ENCODE measurements around the gene CXCR6.
"Not testable (repeated sequence)": the region's sequence is repeated elsewhere in the genome, so short reads cannot be mapped to it uniquely, and the experiment has no call there.

CXCR6 gene

GRCh38 chr3:45985532-45986302 is 42.5 kb downstream of the CXCR6 start:
- in situ Hi-C loops (cut with HindIII; ENCODE audit: low sequenced_read_pairs), result no loop called here

- in situ Hi-C loops (cut with HindIII; ENCODE audit: low sequenced_read_pairs), result no loop called here
These were observed 43.2 kb downstream of the CXCR6 start for GRCh38 chr3:45986303-45986982.

DNA sequence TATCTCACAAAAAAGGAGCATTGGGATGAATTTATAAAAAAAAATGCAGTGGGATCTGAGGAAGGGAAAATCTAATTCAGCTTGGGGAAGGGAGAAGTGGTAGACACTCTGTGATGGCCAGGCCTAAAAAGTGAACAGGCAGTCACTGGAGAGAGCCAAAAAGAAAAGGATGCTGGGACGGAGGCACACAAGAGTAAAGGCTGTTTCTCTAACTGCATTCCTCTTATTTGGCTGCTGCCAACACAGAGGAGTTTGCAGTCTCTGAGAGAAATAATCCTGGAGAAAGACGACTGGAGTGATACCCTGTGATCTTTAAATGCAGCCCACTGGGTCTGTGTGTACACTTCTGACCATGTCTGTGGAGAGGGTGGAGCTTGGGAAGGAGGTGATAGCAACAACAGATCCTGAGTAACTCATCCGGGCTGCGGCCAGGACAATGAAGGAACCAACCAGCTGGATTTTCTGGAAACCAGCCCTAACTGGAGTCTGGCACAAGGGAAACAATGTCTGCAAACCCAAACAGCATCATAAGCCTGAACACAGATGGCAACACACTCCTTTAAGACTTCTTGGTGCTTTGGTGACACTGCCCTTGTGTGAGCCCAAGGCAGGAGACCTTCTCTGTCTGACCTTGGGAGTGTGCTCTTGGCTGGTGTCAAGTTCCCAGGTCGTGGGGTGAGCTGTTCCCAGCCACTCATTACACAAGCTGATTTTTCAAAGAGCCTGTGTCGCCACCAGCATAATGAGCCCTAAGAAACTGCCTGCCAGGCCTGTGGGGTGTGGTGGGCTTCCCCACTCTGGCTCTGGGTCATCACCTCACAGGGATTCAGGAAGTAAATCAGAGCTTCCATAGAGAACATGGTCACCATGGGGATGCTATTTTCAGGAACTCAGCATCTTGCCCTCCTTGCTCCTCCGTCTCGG is 44.4 kb downstream of the CXCR6 start:
- in situ Hi-C loops (cut with HindIII; ENCODE audit: low sequenced_read_pairs), result no loop called here

DNA sequence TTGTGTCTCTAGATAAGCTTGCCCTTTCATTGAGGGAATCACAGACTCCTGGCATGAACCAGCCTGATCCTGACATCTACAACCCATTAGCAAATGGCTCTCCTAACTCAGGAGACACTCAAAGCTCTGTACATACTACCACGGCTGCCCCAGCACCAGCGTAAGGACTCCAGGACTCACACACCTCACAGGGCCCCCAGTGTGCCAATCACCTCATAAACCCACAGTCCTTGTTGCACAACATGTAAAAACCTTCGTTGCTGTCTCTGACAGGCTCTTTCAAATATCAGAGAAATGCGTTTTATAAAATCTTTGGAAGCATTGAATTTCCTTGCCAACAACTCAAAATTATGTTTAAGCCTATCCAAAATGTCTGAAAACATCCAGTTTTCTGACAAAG is 45.1 kb downstream of the CXCR6 start:
- in situ Hi-C loops (cut with HindIII; ENCODE audit: low sequenced_read_pairs), result no loop called here

- in situ Hi-C loops (cut with HindIII; ENCODE audit: low sequenced_read_pairs), result no loop called here
These were observed 45.5 kb downstream of the CXCR6 start for GRCh38 chr3:45988804-45989203.

DNA sequence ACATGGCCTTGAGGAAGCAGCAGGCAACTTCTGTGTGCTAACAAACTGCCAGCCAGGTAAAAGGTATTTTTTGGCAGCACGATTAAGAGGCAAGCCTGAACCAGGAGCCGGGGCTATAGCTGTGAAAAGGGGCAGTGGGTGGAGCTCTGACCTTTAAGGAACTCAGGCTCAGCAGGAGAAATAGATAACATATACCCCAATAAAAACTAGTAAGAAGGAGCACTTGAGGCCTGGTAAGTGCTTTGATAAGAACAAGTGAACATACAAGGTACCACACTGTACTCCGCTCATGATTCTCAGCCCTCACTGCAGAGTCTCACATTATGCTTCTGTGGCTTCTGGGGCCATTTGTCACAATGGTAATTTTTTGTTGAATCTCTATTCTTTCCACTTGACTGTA is 46.9 kb downstream of the CXCR6 start:
- in situ Hi-C loops (cut with HindIII; ENCODE audit: low sequenced_read_pairs), result no loop called here

DNA sequence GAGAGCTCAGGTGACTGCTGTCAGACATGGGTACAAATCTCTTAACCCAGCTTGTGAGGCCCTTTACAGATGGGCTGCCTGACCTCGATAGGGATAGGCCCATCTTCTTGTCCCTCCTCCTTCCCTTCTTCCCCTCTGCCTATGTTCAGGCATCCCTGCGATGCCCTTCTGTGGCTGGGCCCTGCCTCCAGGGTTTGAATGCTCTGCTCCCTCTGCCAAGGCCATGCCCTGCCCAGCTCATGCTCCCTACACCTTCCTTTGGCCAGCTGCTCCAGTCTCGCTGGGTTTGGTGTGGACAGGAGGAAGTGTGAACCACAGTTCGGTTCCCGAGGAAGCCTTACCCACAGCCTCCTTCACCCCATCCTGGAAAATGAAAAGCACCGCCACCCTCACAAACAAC is 48.1 kb downstream of the CXCR6 start:
- in situ Hi-C loops (cut with HindIII; ENCODE audit: low sequenced_read_pairs), result no loop called here

GRCh38 chr3:45992133-45992729 is 49.0 kb downstream of the CXCR6 start:
- in situ Hi-C loops (cut with HindIII; ENCODE audit: low sequenced_read_pairs), result no loop called here

DNA sequence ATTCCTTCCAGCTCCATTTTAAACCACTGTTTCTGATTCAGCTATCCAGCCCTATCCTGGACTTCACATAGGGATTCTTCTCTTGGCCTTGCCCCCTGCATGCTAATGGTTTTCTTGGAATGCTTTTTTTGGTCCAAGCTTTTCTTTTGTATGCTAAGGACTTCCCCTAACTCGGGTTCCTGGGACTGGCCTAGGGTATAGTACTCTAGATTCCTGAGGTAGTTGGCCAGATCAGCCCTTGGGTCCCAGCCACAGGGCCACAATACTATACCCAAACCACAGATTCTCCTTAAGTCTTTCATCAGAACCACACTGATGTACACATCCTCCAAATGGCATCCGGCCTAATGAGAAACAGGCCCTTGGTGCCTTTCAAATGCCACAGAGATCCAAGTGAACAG is 49.6 kb downstream of the CXCR6 start:
- in situ Hi-C loops (cut with HindIII; ENCODE audit: low sequenced_read_pairs), result no loop called here

DNA sequence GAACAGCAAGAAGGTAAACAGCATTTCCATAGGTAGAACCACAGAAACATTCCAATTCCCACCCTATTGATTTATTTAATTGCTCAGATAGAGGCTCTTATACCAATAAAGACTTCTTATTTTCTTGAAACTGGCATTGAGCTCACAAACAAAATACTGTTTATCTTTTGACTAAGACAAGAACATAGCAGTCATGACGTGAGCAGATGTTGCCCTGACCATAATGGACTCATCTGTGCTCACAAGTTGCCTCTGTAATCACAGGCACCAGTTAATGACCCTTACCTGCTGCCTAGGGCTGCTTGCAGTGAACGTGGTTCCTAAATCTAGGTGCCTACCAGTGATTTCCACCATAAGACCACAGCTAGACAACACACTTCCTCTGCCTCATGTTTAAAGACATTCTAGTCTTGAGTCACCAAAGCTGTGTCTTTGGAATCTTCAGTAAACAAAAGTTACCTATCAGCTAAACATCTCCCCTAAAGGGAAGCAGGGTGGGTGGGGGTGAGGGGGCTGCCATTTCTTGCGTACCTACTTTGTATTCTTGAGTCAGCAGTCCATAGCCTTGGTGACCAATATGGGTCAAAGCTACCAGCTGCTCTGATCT is 50.3 kb downstream of the CXCR6 start:
- in situ Hi-C loops (cut with HindIII; ENCODE audit: low sequenced_read_pairs), result no loop called here

DNA sequence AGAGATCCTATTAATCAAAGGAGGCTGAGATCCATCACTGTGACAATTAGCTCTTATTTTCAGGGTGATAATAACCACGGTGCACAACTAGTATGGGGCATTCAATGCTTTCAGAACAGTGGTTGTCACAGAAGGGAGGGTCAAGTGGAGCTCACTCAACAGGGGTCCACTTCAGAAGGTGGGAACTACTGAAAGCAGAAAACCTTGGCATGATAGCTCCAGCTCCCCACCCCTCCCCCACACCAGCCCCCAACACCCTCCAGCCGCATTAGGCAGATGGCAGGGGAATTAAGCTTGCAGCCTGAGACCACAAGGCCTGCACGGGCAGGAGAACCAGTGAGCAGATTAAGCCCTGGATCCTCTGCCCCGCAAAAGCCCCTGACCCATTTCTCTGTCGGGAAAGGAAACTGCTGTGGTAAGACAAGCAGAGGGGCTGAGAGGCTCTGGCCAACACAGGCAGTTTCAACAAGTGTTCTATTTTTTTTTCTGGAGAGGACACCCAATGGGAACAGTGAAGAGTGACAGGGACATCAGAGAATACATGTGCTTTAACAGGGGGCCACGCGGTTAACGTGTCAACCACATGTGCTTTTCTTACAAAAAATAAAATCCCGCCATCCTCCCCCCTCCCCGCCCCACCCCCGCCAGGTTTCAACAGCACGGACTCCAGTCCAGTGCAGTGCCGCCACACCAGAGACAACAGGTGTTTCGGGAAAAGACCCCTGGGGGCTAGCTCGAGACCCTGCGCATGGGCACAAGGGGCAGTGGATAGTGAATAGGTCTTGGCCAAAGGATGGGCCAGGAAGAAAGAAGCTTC is 51.4 kb downstream of the CXCR6 start:
- in situ Hi-C loops (cut with HindIII; ENCODE audit: low sequenced_read_pairs), result no loop called here

- in situ Hi-C loops (cut with HindIII; ENCODE audit: low sequenced_read_pairs), result no loop called here
These were observed 52.2 kb downstream of the CXCR6 start, which contains the start of gene FYCO1 for GRCh38 chr3:45995236-45996192. TSS of gene FYCO1 (minus strand) at chr3:45995824. CDS start at chr3:45984910, 10,914 bp downstream.

DNA sequence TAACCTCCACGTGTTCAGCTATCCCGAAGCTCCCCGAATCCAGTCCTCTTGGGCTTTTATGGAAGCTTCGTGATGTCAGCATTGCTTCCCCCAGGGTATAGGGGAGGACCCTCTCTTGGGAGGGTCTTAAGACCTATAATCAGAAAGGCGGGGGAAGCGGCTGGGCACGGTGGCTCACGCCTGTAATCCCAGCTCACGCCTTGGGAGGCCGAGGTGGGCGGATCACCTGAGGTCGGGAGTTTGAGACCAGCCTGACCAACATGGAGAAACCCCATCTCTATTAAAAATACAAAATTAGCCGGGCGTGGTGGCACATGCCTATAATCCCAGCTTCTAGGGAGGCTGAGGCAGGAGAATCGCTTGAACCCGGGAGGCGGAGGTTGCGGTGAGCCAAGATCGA is 54.2 kb downstream of the CXCR6 start:
- in situ Hi-C loops (cut with HindIII; ENCODE audit: low sequenced_read_pairs), result not testable (repeated sequence)

- in situ Hi-C loops (cut with HindIII; ENCODE audit: low sequenced_read_pairs), result no loop called here
These were observed 54.7 kb downstream of the CXCR6 start for GRCh38 chr3:45997942-45998341.
